Stimulated activated CD4-positive, alpha-beta T cell treated with anti-CD3 and anti-CD28 coated beads, Interleukin-15, amount 100 ng/mL, for 24 hours (primary cell): Measurements from ENCODE around the gene PTF1A.

Experiments used
- DNase-seq: peaks from one replicate; pipeline ENCODE4 v3.0.0-alpha.2; 2020

The PTF1A gene

GRCh38 chr10:23189024-23189423, 3.1 kb upstream of the PTF1A start:
- DNase-seq: no peak

- DNase-seq: no peak
Observed at GRCh38 chr10:23190872-23191763, 994 bp upstream of the PTF1A start.

- DNase-seq: no peak
Observed at GRCh38 chr10:23192712-23193434, 761 bp downstream of the PTF1A start.

- no peak for DNase-seq
Observed at GRCh38 chr10:23193435-23194074, 1.4 kb downstream of the PTF1A start.

- DNase-seq: no peak
Observed at GRCh38 chr10:23194471-23194965, 2.4 kb downstream of the PTF1A start.

GRCh38 chr10:23194966-23195845, 3.1 kb downstream of the PTF1A start:
- no peak for DNase-seq

GRCh38 chr10:23195846-23196600, 3.9 kb downstream of the PTF1A start:
- DNase-seq: no peak

- DNase-seq: no peak
Observed at GRCh38 chr10:23196915-23197314, 4.8 kb downstream of the PTF1A start.

GRCh38 chr10:23197416-23197861, 5.3 kb downstream of the PTF1A start:
- DNase-seq: no peak

GRCh38 chr10:23198610-23198939, 6.5 kb downstream of the PTF1A start:
- no peak for DNase-seq

GRCh38 chr10:23198940-23199767, 7.0 kb downstream of the PTF1A start:
- no peak for DNase-seq

GRCh38 chr10:23199768-23200511, 7.8 kb downstream of the PTF1A start:
- no peak for DNase-seq

GRCh38 chr10:23200586-23200985, 8.5 kb downstream of the PTF1A start:
- no peak for DNase-seq

GRCh38 chr10:23200997-23201652, 9.0 kb downstream of the PTF1A start:
- no peak for DNase-seq

- DNase-seq: no peak
Observed at GRCh38 chr10:23201837-23202236, 9.7 kb downstream of the PTF1A start.

GRCh38 chr10:23202779-23203178, 10.7 kb downstream of the PTF1A start:
- DNase-seq: no peak

- no peak for DNase-seq
Observed at GRCh38 chr10:23203369-23204325, 11.5 kb downstream of the PTF1A start.

GRCh38 chr10:23204773-23205172, 12.7 kb downstream of the PTF1A start:
- no peak for DNase-seq
